Adrenal gland (tissue), 5 donors: ENCODE measurements around the gene DPY19L2.
"Not testable (repeated sequence)": the region's sequence is repeated elsewhere in the genome, so short reads cannot be mapped to it uniquely, and the experiment has no call there.

Source experiments
- POLR2A ChIP-seq, 2 donors: fragments of 450-650 bp; IDR thresholded peaks; one replicate each; pipeline ENCODE4 v1.6.1; 2017; ENCODE audit warnings: antibody characterized with exemption in 2 of 2, mild to moderate bottlenecking in 2 of 2, moderate library complexity in 1 of 2
- TF ChIP-seq, protein P1 (sequence below), 6 experiments: fragments of 450-650 bp in 4 of 6; fragments of 200-600 bp in 2 of 6; sonication (generic) in 1 of 6; IDR thresholded peaks; 1 replicate in 5 of 6; 2 replicates in 1 of 6; pipeline versions ENCODE4 v1.5.1 to v1.8.0; 2016 to 2021; ENCODE audit warnings: antibody characterized with exemption in 6 of 6, mild to moderate bottlenecking in 2 of 6, moderate library complexity in 1 of 6
- donor health status: DM: no; HTN: no; CAD: no.

DNA sequence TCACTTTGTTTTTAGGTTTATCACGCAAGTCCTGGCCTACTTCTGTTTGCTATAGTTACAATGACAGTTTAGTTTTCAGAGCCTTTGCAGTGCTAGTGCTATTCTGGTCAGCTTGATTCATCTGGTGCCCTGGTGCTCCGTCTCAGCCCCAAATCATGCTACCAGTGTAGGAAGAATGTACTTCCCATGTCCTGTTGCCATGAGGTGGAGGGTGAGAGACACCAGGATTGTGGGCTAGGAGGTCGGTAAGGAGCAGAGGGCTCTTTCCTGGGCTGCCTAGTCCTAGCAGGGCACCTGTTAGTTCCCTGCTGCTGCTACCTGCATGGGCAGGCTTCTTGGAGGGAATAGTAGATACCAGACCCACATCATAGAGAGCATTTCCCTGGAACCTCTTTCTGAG is 63.3 kb downstream of the DPY19L2 start:
- TF ChIP-seq, protein P1, sequence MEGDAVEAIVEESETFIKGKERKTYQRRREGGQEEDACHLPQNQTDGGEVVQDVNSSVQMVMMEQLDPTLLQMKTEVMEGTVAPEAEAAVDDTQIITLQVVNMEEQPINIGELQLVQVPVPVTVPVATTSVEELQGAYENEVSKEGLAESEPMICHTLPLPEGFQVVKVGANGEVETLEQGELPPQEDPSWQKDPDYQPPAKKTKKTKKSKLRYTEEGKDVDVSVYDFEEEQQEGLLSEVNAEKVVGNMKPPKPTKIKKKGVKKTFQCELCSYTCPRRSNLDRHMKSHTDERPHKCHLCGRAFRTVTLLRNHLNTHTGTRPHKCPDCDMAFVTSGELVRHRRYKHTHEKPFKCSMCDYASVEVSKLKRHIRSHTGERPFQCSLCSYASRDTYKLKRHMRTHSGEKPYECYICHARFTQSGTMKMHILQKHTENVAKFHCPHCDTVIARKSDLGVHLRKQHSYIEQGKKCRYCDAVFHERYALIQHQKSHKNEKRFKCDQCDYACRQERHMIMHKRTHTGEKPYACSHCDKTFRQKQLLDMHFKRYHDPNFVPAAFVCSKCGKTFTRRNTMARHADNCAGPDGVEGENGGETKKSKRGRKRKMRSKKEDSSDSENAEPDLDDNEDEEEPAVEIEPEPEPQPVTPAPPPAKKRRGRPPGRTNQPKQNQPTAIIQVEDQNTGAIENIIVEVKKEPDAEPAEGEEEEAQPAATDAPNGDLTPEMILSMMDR (IDR thresholded peaks at IDR 0.05): not testable (repeated sequence)
- not testable (repeated sequence) for TF ChIP-seq POLR2A (IDR thresholded peaks at IDR 0.05)
